Stomach (tissue), 4 donors: ENCODE results near the gene KIAA1217.

Experiments
- POLR2A ChIP-seq, 4 donors: fragments of 450-650 bp; IDR thresholded peaks; one replicate each; pipeline ENCODE4 v1.6.1; 2016; ENCODE audit warnings: antibody characterized with exemption in 4 of 4, control low read depth in 2 of 4, mild to moderate bottlenecking in 1 of 4, moderate library complexity in 1 of 4
- POLR2AphosphoS5 ChIP-seq, 3 donors: sonication (generic); formaldehyde crosslinking; IDR thresholded peaks; one replicate each; pipeline ENCODE4 v1.6.1; 2016; ENCODE audit warnings: antibody characterized with exemption in 3 of 3
- TF ChIP-seq, protein P1 (sequence below), 7 experiments: fragments of 450-650 bp in 4 of 7; fragments of 200-600 bp in 3 of 7; sonication (generic) in 3 of 7; IDR thresholded peaks; one replicate each; pipeline ENCODE4 v1.5.1; 2016 to 2019; ENCODE audit warnings: antibody characterized with exemption in 7 of 7, control low read depth in 2 of 7, mild to moderate bottlenecking in 1 of 7

DNA sequence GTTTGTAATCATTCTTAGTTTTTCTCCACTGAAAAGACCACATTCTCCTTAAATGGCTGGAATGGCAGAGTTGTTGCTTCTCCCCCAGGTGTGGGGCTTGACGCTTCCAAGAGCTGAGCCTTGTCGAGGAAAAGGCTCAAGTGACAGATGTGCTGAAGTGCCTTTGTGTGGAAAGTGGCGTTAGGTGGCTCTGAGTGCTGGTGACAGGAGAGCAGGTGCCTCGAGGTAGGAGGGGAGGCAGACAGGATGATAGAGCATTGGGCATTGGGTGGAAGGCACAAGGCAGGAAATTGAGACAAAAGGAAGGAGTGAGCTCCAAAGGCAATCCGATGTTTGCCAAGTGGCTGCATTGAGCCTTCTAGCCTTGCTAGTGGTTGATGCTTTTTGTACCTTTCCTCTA is 6.7 kb downstream of the KIAA1217 start:
- TF ChIP-seq POLR2A (IDR thresholded peaks at IDR 0.05) (no peak), POLR2AphosphoS5 (IDR thresholded peaks at IDR 0.05) (no peak)
- TF ChIP-seq, protein P1, sequence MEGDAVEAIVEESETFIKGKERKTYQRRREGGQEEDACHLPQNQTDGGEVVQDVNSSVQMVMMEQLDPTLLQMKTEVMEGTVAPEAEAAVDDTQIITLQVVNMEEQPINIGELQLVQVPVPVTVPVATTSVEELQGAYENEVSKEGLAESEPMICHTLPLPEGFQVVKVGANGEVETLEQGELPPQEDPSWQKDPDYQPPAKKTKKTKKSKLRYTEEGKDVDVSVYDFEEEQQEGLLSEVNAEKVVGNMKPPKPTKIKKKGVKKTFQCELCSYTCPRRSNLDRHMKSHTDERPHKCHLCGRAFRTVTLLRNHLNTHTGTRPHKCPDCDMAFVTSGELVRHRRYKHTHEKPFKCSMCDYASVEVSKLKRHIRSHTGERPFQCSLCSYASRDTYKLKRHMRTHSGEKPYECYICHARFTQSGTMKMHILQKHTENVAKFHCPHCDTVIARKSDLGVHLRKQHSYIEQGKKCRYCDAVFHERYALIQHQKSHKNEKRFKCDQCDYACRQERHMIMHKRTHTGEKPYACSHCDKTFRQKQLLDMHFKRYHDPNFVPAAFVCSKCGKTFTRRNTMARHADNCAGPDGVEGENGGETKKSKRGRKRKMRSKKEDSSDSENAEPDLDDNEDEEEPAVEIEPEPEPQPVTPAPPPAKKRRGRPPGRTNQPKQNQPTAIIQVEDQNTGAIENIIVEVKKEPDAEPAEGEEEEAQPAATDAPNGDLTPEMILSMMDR (IDR thresholded peaks at IDR 0.05), result no peak
